Hepatocyte (in vitro differentiated cells): ENCODE measurements around the gene WNT6. TPM values are rescaled to one million over a fixed set of nuclear protein-coding genes. Genes with fewer than 3 reads are reported as not detected.

Experiments used
- DNase-seq: peaks from one replicate; pipeline ENCODE4 v3.0.0-alpha.2; 2016; ENCODE audit warnings: low spot score
- H2AFZ ChIP-seq: fragments of 200-600 bp; sonication (generic); 2 replicates; pipeline ENCODE4 v1.6.0; 2016; ENCODE audit warnings: antibody characterized with exemption, mild to moderate bottlenecking
- H3K27ac ChIP-seq: fragments of 200-600 bp; sonication (generic); 2 replicates; pipeline ENCODE4 v1.5.1; 2016; ENCODE audit warnings: mild to moderate bottlenecking
- H3K27me3 ChIP-seq: fragments of 200-600 bp; sonication (generic); 2 replicates; pipeline ENCODE4 v1.6.1; 2016
- H3K36me3 ChIP-seq: fragments of 200-600 bp; sonication (generic); replicated peaks from 2 replicates; pipeline ENCODE4 v1.5.1; 2016; ENCODE audit warnings: low read depth; ENCODE audit not compliant: insufficient read depth
- H3K4me1 ChIP-seq: fragments of 200-600 bp; sonication (generic); 2 replicates; pipeline ENCODE4 v1.5.1; 2016; ENCODE audit warnings: mild to moderate bottlenecking, moderate library complexity; ENCODE audit not compliant: insufficient read depth
- H3K4me2 ChIP-seq: fragments of 200-600 bp; sonication (generic); 2 replicates; pipeline ENCODE4 v1.6.0; 2016
- H3K4me3 ChIP-seq: fragments of 200-600 bp; sonication (generic); 2 replicates; pipeline ENCODE4 v1.5.1; 2016; ENCODE audit warnings: mild to moderate bottlenecking
- H3K79me2 ChIP-seq: fragments of 200-600 bp; sonication (generic); 2 replicates; pipeline ENCODE4 v1.6.0; 2017; ENCODE audit warnings: mild to moderate bottlenecking
- H3K9me2 ChIP-seq: fragments of 200-600 bp; sonication (generic); replicated peaks from 2 replicates; pipeline ENCODE4 v1.6.0; 2017; ENCODE audit warnings: mild to moderate bottlenecking; ENCODE audit not compliant: insufficient read depth
- H3K9me3 ChIP-seq: fragments of 200-600 bp; sonication (generic); 2 replicates; pipeline ENCODE4 v1.5.1; 2016; ENCODE audit warnings: low read depth, mild to moderate bottlenecking
- H4K20me1 ChIP-seq: fragments of 200-600 bp; sonication (generic); 2 replicates; pipeline ENCODE4 v1.6.0; 2016; ENCODE audit warnings: mild to moderate bottlenecking; ENCODE audit not compliant: insufficient read depth, poor library complexity, severe bottlenecking
- EZH2 ChIP-seq: fragments of 200-600 bp; sonication (generic); IDR thresholded peaks from 2 replicates; pipeline ENCODE4 v1.6.1; 2016; ENCODE audit warnings: antibody characterized with exemption, mild to moderate bottlenecking, borderline replicate concordance
- EZH2phosphoT487 ChIP-seq: fragments of 200-600 bp; sonication (generic); IDR thresholded peaks from one replicate; pipeline ENCODE4 v1.6.1; 2018; ENCODE audit warnings: antibody characterized with exemption, mild to moderate bottlenecking, low read depth, moderate library complexity; ENCODE audit not compliant: unreplicated experiment, severe bottlenecking
- WGBS: methylation state at CpG from one replicate; pipeline ENCODE4 v1.1.6; 2016; ENCODE audit warnings: low lambda C conversion rate; ENCODE audit errors: missing lambda C conversion rate; 5-methylcytosine and 5-hydroxymethylcytosine counted together
- polyA plus RNA-seq: library from polyadenylated mRNA; unstranded; fragments of >200 nt; fragmentation: Nextera tagmentation; extraction: Ambion mirVana; gene quantifications from 2 replicates; pipeline ENCODE4 v1.2.1, GENCODE V29; 2016
- total RNA-seq: library from RNA; depleted of rRNA; stranded (reverse); fragments of >200 nt; gene quantifications from 2 replicates; pipeline ENCODE4 v1.2.3, GENCODE V29; 2014
- TF ChIP-seq, protein P1 (sequence below): fragments of 200-600 bp; sonication (generic); IDR thresholded peaks from 2 replicates; pipeline ENCODE4 v1.5.1; 2016; ENCODE audit warnings: antibody characterized with exemption, mild to moderate bottlenecking; ENCODE audit not compliant: poor library complexity

The WNT6 gene
- total and polyA plus RNA-seq, 2 experiments from 2014 or later, result 7.1 to 22.8 TPM

DNA sequence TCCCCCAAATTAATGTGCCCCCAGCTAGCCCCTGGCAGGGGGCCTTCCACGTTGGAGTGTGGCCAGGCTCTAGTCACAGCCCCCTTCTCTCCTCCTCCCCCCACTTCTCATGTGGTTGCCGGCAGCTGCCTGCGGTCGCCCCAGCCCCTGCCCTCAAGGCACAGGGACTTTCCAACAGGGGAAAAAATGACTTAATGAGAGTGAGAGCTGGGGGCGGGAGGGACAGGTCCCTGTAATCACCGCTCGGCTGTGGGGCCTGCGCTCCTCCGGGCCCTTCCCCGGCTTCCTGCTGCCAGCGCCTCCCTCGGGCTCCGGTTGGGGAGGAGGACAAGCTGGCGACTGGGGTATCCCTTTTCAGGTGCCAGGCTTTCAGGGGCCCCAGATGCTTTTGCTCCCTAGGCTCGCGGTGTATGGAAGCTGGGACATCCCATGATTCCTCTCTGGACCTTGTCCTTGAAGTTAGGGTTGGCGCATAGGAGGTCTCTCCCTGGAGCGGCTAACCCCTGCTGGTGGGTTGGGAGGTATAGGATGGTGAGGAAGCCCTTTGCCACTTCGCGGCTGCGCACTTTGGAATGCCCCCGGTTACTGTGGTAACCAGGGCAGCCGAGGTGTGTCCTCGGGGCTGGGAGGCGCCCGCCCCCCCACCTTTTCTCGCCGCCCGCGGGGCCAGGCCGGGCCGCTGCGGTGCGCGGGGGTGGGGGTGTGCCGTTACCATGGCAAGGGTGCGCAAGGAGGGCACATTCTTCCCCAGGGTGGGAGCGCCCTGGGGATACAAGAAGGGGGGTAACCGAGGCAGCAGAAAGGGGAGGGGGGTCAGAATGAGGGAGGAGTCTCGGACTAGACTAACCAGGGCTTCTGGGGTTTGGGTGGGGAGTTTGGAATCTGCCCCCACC, 37.1 kb downstream of the WNT6 start:
- Histone ChIP-seq H3K27me3 (peaks cover 83% of the 10 kb centered on the region), H3K36me3 (no peaks in the 10 kb centered on the region), H3K79me2 (no peaks in the 10 kb centered on the region), H3K9me2 (no peaks in the 10 kb centered on the region), H3K4me1 (peaks cover 51% of the 10 kb centered on the region), H3K4me2 (peak overlapping the region; percentile 61), H2AFZ (no peak overlapping the region), H4K20me1 (no peaks in the 10 kb centered on the region), H3K27ac (peak overlapping the region; percentile 71), H3K9me3 (no peaks in the 10 kb centered on the region), H3K4me3 (no peak overlapping the region)
- 3% methylated on average over 23 of the region's 40 CpGs for WGBS
- TF ChIP-seq EZH2 (no peak), EZH2phosphoT487 (no peak)
- DNase-seq, result peak; percentile 74

- Histone ChIP-seq H3K4me1 (peaks cover 51% of the 10 kb centered on the region), H3K4me3 (no peak overlapping the region), H3K9me3 (no peaks in the 10 kb centered on the region), H4K20me1 (no peaks in the 10 kb centered on the region), H3K4me2 (peak overlapping the region; percentile 61), H3K27ac (peak overlapping the region; percentile 57), H3K27me3 (peaks cover 91% of the 10 kb centered on the region), H3K36me3 (no peaks in the 10 kb centered on the region), H3K79me2 (no peaks in the 10 kb centered on the region), H2AFZ (no peak overlapping the region), H3K9me2 (no peaks in the 10 kb centered on the region)
- 24% methylated on average over 22 of the region's 34 CpGs for WGBS
- DNase-seq, result no peak
- TF ChIP-seq EZH2phosphoT487, result no peak
- TF ChIP-seq EZH2, result peak; percentile 10
- TF ChIP-seq, protein P1, sequence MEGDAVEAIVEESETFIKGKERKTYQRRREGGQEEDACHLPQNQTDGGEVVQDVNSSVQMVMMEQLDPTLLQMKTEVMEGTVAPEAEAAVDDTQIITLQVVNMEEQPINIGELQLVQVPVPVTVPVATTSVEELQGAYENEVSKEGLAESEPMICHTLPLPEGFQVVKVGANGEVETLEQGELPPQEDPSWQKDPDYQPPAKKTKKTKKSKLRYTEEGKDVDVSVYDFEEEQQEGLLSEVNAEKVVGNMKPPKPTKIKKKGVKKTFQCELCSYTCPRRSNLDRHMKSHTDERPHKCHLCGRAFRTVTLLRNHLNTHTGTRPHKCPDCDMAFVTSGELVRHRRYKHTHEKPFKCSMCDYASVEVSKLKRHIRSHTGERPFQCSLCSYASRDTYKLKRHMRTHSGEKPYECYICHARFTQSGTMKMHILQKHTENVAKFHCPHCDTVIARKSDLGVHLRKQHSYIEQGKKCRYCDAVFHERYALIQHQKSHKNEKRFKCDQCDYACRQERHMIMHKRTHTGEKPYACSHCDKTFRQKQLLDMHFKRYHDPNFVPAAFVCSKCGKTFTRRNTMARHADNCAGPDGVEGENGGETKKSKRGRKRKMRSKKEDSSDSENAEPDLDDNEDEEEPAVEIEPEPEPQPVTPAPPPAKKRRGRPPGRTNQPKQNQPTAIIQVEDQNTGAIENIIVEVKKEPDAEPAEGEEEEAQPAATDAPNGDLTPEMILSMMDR, result no peak
These were observed 37.9 kb downstream of the WNT6 start for GRCh38 chr2:218897394-218898108.

GRCh38 chr2:218898109-218898878, 38.7 kb downstream of the WNT6 start:
- Histone ChIP-seq H3K36me3 (no peaks in the 10 kb centered on the region), H3K9me3 (no peaks in the 10 kb centered on the region), H3K4me3 (no peak overlapping the region), H4K20me1 (no peaks in the 10 kb centered on the region), H3K4me2 (peak overlapping the region; percentile 61), H3K27ac (no peak overlapping the region), H3K79me2 (no peaks in the 10 kb centered on the region), H2AFZ (no peak overlapping the region), H3K9me2 (no peaks in the 10 kb centered on the region), H3K4me1 (peaks cover 46% of the 10 kb centered on the region), H3K27me3 (peaks cover 90% of the 10 kb centered on the region)
- DNase-seq, result peak; percentile 81
- TF ChIP-seq, protein P1, result peak; percentile 98
- TF ChIP-seq EZH2phosphoT487 (no peak), EZH2 (peak; percentile 20)
- 13% methylated on average over 47 of the region's 52 CpGs for WGBS
